GM18870 (cell line): ENCODE measurements around the gene SMIM7.
"Not testable (repeated sequence)": the region's sequence is repeated elsewhere in the genome, so short reads cannot be mapped to it uniquely, and the experiment has no call there.

Experiments
- ATAC-seq: cut with Tn5 transposase; IDR thresholded peaks from one replicate; pipeline ENCODE4 v1.9.1; 2021; ENCODE audit warnings: moderate library complexity; ENCODE audit not compliant: unreplicated experiment

The SMIM7 gene

GRCh38 chr19:16655727-16656126 is 4.2 kb downstream of the SMIM7 start:
- ATAC-seq, result no peak

- ATAC-seq, result no peak
Observed at GRCh38 chr19:16654627-16655026, 5.3 kb downstream of the SMIM7 start.

GRCh38 chr19:16654140-16654539 is 5.8 kb downstream of the SMIM7 start:
- no peak for ATAC-seq

GRCh38 chr19:16652854-16653253 is 7.1 kb downstream of the SMIM7 start:
- no peak for ATAC-seq

GRCh38 chr19:16651421-16652188 is 8.3 kb downstream of the SMIM7 start:
- not testable (repeated sequence) for ATAC-seq

- ATAC-seq, result no peak
Observed at GRCh38 chr19:16650821-16651220, 9.1 kb downstream of the SMIM7 start.

GRCh38 chr19:16649734-16650133 is 10.2 kb downstream of the SMIM7 start:
- no peak for ATAC-seq

- no peak for ATAC-seq
Observed at GRCh38 chr19:16645140-16645539, 14.8 kb downstream of the SMIM7 start.

GRCh38 chr19:16641695-16642094 is 18.2 kb downstream of the SMIM7 start:
- no peak for ATAC-seq

- no peak for ATAC-seq
Observed at GRCh38 chr19:16640951-16641350, 19.0 kb downstream of the SMIM7 start.

- ATAC-seq, result no peak
Observed at GRCh38 chr19:16638666-16639065, 21.3 kb downstream of the SMIM7 start.

- ATAC-seq, result no peak
Observed at GRCh38 chr19:16637535-16637934, 22.4 kb downstream of the SMIM7 start.

GRCh38 chr19:16631465-16631864 is 28.5 kb downstream of the SMIM7 start:
- no peak for ATAC-seq

- ATAC-seq, result no peak
Observed at GRCh38 chr19:16628984-16629691, 30.8 kb downstream of the SMIM7 start.

GRCh38 chr19:16628183-16628983 is 31.6 kb downstream of the SMIM7 start, which contains the start of gene MED26:
Gene MED26 (minus strand): TSS chr19:16628204. CDS start chr19:16627943, 261 bp downstream.
- ATAC-seq, result peak; percentile 56

- ATAC-seq, result no peak
Observed at GRCh38 chr19:16627928-16628182, 32.1 kb downstream of the SMIM7 start.

GRCh38 chr19:16627193-16627927 is 32.6 kb downstream of the SMIM7 start:
- ATAC-seq, result no peak

GRCh38 chr19:16626796-16627192 is 33.1 kb downstream of the SMIM7 start:
- no peak for ATAC-seq

- no peak for ATAC-seq
Observed at GRCh38 chr19:16625163-16625958, 34.6 kb downstream of the SMIM7 start.

- no peak for ATAC-seq
Observed at GRCh38 chr19:16624236-16624635, 35.7 kb downstream of the SMIM7 start.
